ENCODE measurements around the gene KHDRBS2.

DNA sequence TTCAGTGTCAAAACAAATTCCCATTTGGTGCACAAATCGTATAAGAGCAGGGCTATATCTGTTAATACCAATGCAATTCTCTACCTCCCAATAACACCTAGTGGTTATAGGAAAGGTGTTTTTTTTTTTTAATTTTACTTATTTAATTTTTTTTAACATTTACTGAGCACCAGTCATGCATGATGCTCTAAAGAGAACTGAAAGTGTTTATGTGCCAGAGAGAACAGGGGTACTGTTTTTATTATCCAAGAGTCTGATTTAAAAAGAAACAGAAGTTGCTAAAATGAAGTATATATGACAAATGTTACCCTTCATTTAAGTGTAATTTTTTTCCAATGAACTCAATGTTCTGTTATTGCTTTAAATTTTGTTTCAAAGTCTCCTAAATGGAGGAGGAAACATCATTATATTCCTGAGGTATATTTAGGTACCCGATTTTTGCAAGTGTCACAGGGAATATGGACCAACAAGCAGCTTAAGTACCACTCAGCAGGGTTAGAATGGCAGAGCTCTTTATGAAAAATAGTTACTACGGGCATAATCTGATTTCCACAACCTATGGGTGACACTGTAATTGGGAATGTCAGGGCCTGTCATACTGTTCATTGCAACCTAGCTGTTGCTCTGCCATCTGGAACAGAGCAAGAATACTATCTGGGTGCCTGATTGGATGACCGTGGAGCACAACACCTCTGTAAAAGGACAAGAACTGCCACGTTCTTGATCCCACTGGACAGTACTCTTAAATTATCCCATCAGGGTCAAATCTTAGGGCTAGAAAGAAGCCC, 195.4 kb downstream of the KHDRBS2 start:
- TF ChIP-seq, protein P1, sequence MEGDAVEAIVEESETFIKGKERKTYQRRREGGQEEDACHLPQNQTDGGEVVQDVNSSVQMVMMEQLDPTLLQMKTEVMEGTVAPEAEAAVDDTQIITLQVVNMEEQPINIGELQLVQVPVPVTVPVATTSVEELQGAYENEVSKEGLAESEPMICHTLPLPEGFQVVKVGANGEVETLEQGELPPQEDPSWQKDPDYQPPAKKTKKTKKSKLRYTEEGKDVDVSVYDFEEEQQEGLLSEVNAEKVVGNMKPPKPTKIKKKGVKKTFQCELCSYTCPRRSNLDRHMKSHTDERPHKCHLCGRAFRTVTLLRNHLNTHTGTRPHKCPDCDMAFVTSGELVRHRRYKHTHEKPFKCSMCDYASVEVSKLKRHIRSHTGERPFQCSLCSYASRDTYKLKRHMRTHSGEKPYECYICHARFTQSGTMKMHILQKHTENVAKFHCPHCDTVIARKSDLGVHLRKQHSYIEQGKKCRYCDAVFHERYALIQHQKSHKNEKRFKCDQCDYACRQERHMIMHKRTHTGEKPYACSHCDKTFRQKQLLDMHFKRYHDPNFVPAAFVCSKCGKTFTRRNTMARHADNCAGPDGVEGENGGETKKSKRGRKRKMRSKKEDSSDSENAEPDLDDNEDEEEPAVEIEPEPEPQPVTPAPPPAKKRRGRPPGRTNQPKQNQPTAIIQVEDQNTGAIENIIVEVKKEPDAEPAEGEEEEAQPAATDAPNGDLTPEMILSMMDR (IDR thresholded peaks at IDR 0.05) = no peak
- TF ChIP-seq POLR2A (IDR thresholded peaks at IDR 0.05) = no peak
